H1 (cell line): Measurements from ENCODE around the gene TRAPPC13. TPM values are rescaled to one million over a fixed set of nuclear protein-coding genes. Genes with fewer than 3 reads are reported as not detected.

ENCODE experiments used
- CTCF ChIA-PET: fragments of 300-600 bp; sonication (Branson Sonifier 250); formaldehyde crosslinking; loops from one replicate; lab custom pipeline; 2021; ENCODE audit not compliant: partially characterized antibody; lab: Charles Lee
- POLR2A ChIA-PET: fragments of 300-600 bp; sonication (Branson Sonifier 250); formaldehyde crosslinking; loops from one replicate; lab custom pipeline; 2021; ENCODE audit warnings: inconsistent platforms; ENCODE audit not compliant: partially characterized antibody; lab: Charles Lee
- DNase-seq, 2 experiments: peaks; one replicate each; pipeline versions ENCODE4 v3.0.0 to v3.0.0-alpha.2; 2010 to 2022; ENCODE audit warnings: low spot score in 2 of 2, low read depth in 1 of 2, mixed read lengths in 1 of 2
- FAIRE-seq: peaks from 2 replicates; lab custom pipeline; 2011; peaks lifted over from hg19 to GRCh38; lab: Jason Lieb, UNC
- H2AFZ ChIP-seq: 2 replicates; pipeline ENCODE4 v1.8.1; 2012; ENCODE audit warnings: low read length, inconsistent platforms
- H2AK5ac ChIP-seq: 2 replicates; pipeline ENCODE4 v1.6.1; 2013; ENCODE audit warnings: low read depth, low read length
- H2BK120ac ChIP-seq: replicated peaks from 2 replicates; pipeline ENCODE3; 2013; ENCODE audit warnings: low read depth, low read length, inconsistent platforms
- H2BK12ac ChIP-seq: 2 replicates; pipeline ENCODE4 v1.6.1; 2013; ENCODE audit warnings: low read depth, low read length
- H2BK15ac ChIP-seq: 2 replicates; pipeline ENCODE4 v1.6.1; 2013; ENCODE audit warnings: low read length
- H2BK20ac ChIP-seq: 2 replicates; pipeline ENCODE4 v1.6.1; 2013; ENCODE audit warnings: low read length
- H2BK5ac ChIP-seq: 2 replicates; pipeline ENCODE4 v1.6.1; 2013; ENCODE audit warnings: low read depth, low read length
- H3K14ac ChIP-seq: 2 replicates; pipeline ENCODE4 v1.6.1; 2013; ENCODE audit warnings: inconsistent platforms; ENCODE audit not compliant: insufficient read length
- H3K18ac ChIP-seq: 2 replicates; pipeline ENCODE4 v1.6.1; 2013; ENCODE audit warnings: low read length; ENCODE audit errors: extremely low read depth
- H3K23ac ChIP-seq: 2 replicates; pipeline ENCODE4 v1.6.1; 2013; ENCODE audit warnings: inconsistent platforms; ENCODE audit not compliant: insufficient read length
- H3K23me2 ChIP-seq: 2 replicates; pipeline ENCODE4 v1.6.1; 2013; ENCODE audit warnings: low read depth, low read length
- H3K27ac ChIP-seq: 2 replicates; pipeline ENCODE4 v1.6.1; 2011; ENCODE audit warnings: low read depth, low read length, inconsistent platforms
- H3K27me3 ChIP-seq, 4 experiments: replicated peaks in 1 of 4; 1 replicate in 1 of 4; 2 replicates in 3 of 4; pipeline versions ENCODE4 v1.6.1 to v1.8.1; 2011 to 2013; ENCODE audit warnings: low read length in 3 of 4, mild to moderate bottlenecking in 3 of 4, inconsistent platforms in 2 of 4, mixed read lengths in 2 of 4, moderate library complexity in 1 of 4; ENCODE audit not compliant: control insufficient read depth in 3 of 4, insufficient read depth in 3 of 4; ENCODE audit errors: extremely low read depth in 1 of 4
- H3K36me3 ChIP-seq, 4 experiments: 2 replicates each; pipeline versions ENCODE4 v1.6.1 to v1.8.1; 2011 to 2013; ENCODE audit warnings: mild to moderate bottlenecking in 4 of 4, low read length in 3 of 4, moderate library complexity in 2 of 4, control low read depth in 1 of 4, inconsistent platforms in 1 of 4; ENCODE audit not compliant: insufficient read depth in 4 of 4, control insufficient read depth in 2 of 4
- H3K4ac ChIP-seq: replicated peaks from 2 replicates; pipeline ENCODE3; 2013; ENCODE audit warnings: low read length, low read depth, mixed read lengths, inconsistent platforms; ENCODE audit not compliant: insufficient read length
- H3K4me1 ChIP-seq, 4 experiments: replicated peaks in 1 of 4; 1 replicate in 1 of 4; 2 replicates in 3 of 4; pipeline versions ENCODE4 v1.6.1 to v1.8.1; 2011 to 2013; ENCODE audit warnings: low read length in 3 of 4, inconsistent platforms in 2 of 4, mixed read lengths in 1 of 4; ENCODE audit not compliant: insufficient read depth in 4 of 4, control insufficient read depth in 3 of 4
- H3K4me2 ChIP-seq, 2 experiments: 2 replicates each; pipeline versions ENCODE4 v1.6.1 to v1.8.1; 2011 to 2013; ENCODE audit warnings: low read depth in 2 of 2, low read length in 2 of 2, control low read depth in 1 of 2, inconsistent platforms in 1 of 2, mild to moderate bottlenecking in 1 of 2; ENCODE audit not compliant: insufficient read depth in 1 of 2
- H3K4me3 ChIP-seq, 4 experiments: fragments of 200-600, 300-600 bp in 1 of 4; sonication (generic), shearing (Covaris generic), sonication (Bioruptor Twin) in 1 of 4; 2 replicates each; pipeline versions ENCODE4 v1.5.1 to v1.8.1; 2011 to 2016; ENCODE audit warnings: low read length in 4 of 4, low read depth in 3 of 4, control low read depth in 2 of 4, inconsistent platforms in 2 of 4, mild to moderate bottlenecking in 2 of 4, mixed read lengths in 1 of 4, moderate library complexity in 1 of 4; ENCODE audit not compliant: insufficient read depth in 2 of 4; ENCODE audit errors: extremely low read depth in 1 of 4
- H3K56ac ChIP-seq: replicated peaks from 2 replicates; pipeline ENCODE3; 2013; ENCODE audit warnings: low read depth, mild to moderate bottlenecking, mixed read lengths, low read length, inconsistent platforms; ENCODE audit not compliant: insufficient read length
- H3K79me1 ChIP-seq: 2 replicates; pipeline ENCODE4 v1.6.1; 2013; ENCODE audit warnings: low read depth, low read length, control low read depth
- H3K79me2 ChIP-seq, 2 experiments: 2 replicates each; pipeline versions ENCODE4 v1.6.1 to v1.8.1; 2012 to 2013; ENCODE audit warnings: low read length in 2 of 2, mild to moderate bottlenecking in 2 of 2, inconsistent platforms in 1 of 2; ENCODE audit not compliant: insufficient read depth in 2 of 2, control insufficient read depth in 1 of 2
- H3K9ac ChIP-seq, 4 experiments: replicated peaks in 1 of 4; 1 replicate in 1 of 4; 2 replicates in 3 of 4; pipeline versions ENCODE4 v1.6.1 to v1.8.1; 2011 to 2013; ENCODE audit warnings: low read depth in 3 of 4, low read length in 3 of 4, control low read depth in 2 of 4, mild to moderate bottlenecking in 2 of 4, moderate library complexity in 2 of 4, inconsistent platforms in 1 of 4; ENCODE audit errors: extremely low read depth in 1 of 4
- H3K9me3 ChIP-seq, 2 experiments: 2 replicates each; pipeline versions ENCODE4 v1.6.1 to v1.8.1; 2012 to 2013; ENCODE audit warnings: mild to moderate bottlenecking in 2 of 2, moderate library complexity in 2 of 2, control low read depth in 1 of 2, inconsistent platforms in 1 of 2, low read depth in 1 of 2, low read length in 1 of 2, mixed read lengths in 1 of 2; ENCODE audit not compliant: insufficient read depth in 2 of 2
- H4K20me1 ChIP-seq, 2 experiments: replicated peaks in 1 of 2; 2 replicates each; pipeline versions ENCODE3 to v1.8.1; 2011 to 2013; ENCODE audit warnings: inconsistent platforms in 2 of 2, low read length in 2 of 2, mild to moderate bottlenecking in 1 of 2; ENCODE audit not compliant: insufficient read depth in 2 of 2, control insufficient read depth in 1 of 2
- H4K5ac ChIP-seq: 2 replicates; pipeline ENCODE4 v1.6.1; 2013; ENCODE audit warnings: low read length, low read depth, mixed read lengths, inconsistent platforms; ENCODE audit not compliant: insufficient read length
- H4K8ac ChIP-seq: 2 replicates; pipeline ENCODE4 v1.8.0; 2013; ENCODE audit warnings: mild to moderate bottlenecking, moderate library complexity, low read length, inconsistent platforms; ENCODE audit not compliant: insufficient read depth; ENCODE audit errors: extremely low read depth
- H4K91ac ChIP-seq: replicated peaks from 2 replicates; pipeline ENCODE3; 2013; ENCODE audit warnings: low read length, mixed read lengths, inconsistent platforms; ENCODE audit not compliant: insufficient read length
- ATF2 ChIP-seq: IDR thresholded peaks from 2 replicates; pipeline ENCODE4 v1.6.1; 2012; ENCODE audit warnings: low read length, inconsistent platforms
- CTBP2 ChIP-seq: IDR thresholded peaks from 2 replicates; pipeline ENCODE4 v1.7.0; 2011; ENCODE audit warnings: borderline replicate concordance, mild to moderate bottlenecking, moderate library complexity, mixed read lengths, low read length; ENCODE audit not compliant: insufficient read depth, insufficient read length
- E2F6 ChIP-seq: IDR thresholded peaks from 2 replicates; pipeline ENCODE4 v1.6.1; 2012; ENCODE audit warnings: inconsistent platforms
- HDAC2 ChIP-seq, 2 experiments: fragments of 300-600 bp in 1 of 2; sonication (generic) in 1 of 2; IDR thresholded peaks; 2 replicates each; pipeline ENCODE4 v1.6.1; 2011 to 2012; ENCODE audit warnings: low read depth in 2 of 2, low read length in 2 of 2, mild to moderate bottlenecking in 2 of 2, moderate library complexity in 2 of 2, borderline replicate concordance in 1 of 2, inconsistent platforms in 1 of 2
- NANOG ChIP-seq: IDR thresholded peaks from 2 replicates; pipeline ENCODE4 v1.6.1; 2011; ENCODE audit warnings: low read length, low read depth, mild to moderate bottlenecking, inconsistent platforms; ENCODE audit not compliant: insufficient read depth, poor library complexity, severe bottlenecking
- PHF8 ChIP-seq: fragments of 200-600 bp; sonication (generic); conservative IDR thresholded peaks from 2 replicates; pipeline ENCODE4 v1.7.1; 2012; ENCODE audit warnings: low read depth, mild to moderate bottlenecking, inconsistent platforms, low read length, moderate library complexity
- RFX5 ChIP-seq: IDR thresholded peaks from 2 replicates; pipeline ENCODE4 v1.6.1; 2011; ENCODE audit warnings: low read depth, low read length, improper control_type of control experiment, borderline replicate concordance
- SAP30 ChIP-seq: fragments of 300-600 bp; sonication (generic); IDR thresholded peaks from 2 replicates; pipeline ENCODE4 v1.7.1; 2012; ENCODE audit warnings: low read length, moderate library complexity, mild to moderate bottlenecking, inconsistent platforms; ENCODE audit not compliant: insufficient read depth, insufficient replicate concordance
- SP4 ChIP-seq: IDR thresholded peaks from 2 replicates; pipeline ENCODE4 v1.6.1; 2012; ENCODE audit warnings: low read length, inconsistent platforms
- SRF ChIP-seq: IDR thresholded peaks from 2 replicates; pipeline ENCODE4 v1.6.1; 2011; ENCODE audit warnings: mild to moderate bottlenecking, low read depth, low read length, moderate library complexity
- TCF12 ChIP-seq: IDR thresholded peaks from 2 replicates; pipeline ENCODE4 v1.6.1; 2011; ENCODE audit warnings: low read depth, mild to moderate bottlenecking, low read length
- WGBS, 2 experiments: shearing (Covaris generic) in 1 of 2; methylation state at CpG; one replicate each; pipeline versions ENCODE4 v1.1.6 to v1.1.7; 2013 to 2015; ENCODE audit warnings: low lambda C conversion rate in 2 of 2, mixed read lengths in 2 of 2, inconsistent platforms in 1 of 2, low coverage in 1 of 2, missing lambda C conversion rate in 1 of 2; ENCODE audit not compliant: insufficient replicate concordance in 2 of 2, insufficient coverage in 1 of 2, insufficient read length in 1 of 2; ENCODE audit errors: extremely low coverage in 1 of 2, missing lambda C conversion rate in 1 of 2; 5-methylcytosine and 5-hydroxymethylcytosine counted together
- polyA plus RNA-seq, 7 experiments: library from polyadenylated mRNA; depleted of rRNA in 3 of 7; stranded (reverse) in 5 of 7; unstranded in 2 of 7; fragments of >200 nt in 5 of 7; fragments of 200-250 nt in 2 of 7; gene quantifications; 1 replicate in 5 of 7; 2 replicates in 1 of 7; 4 replicates in 1 of 7; pipeline versions ENCODE4 v1.2.1 to v1.2.3, GENCODE V29; 2011 to 2013; ENCODE audit warnings: missing spikeins in 2 of 7, mixed read lengths in 2 of 7
- total RNA-seq: library from RNA; stranded (reverse); fragmentation: NEBNext Ultra II Directional; extraction: Animal tissue kit (Norgen Biotek cat#: 25700); gene quantifications from 2 replicates; pipeline ENCODE4 v1.2.1, GENCODE V29; 2021

TRAPPC13 gene
- total and polyA plus RNA-seq, 2 of the 8 experiments (the other 6 are each of a cell fraction or from before 2014, with no cell fraction given): 6.3 to 16.8 TPM

- no peaks in the 10 kb centered on the region for H3K27me3 ChIP-seq
- H3K14ac ChIP-seq: no peak overlapping the region
- H3K4ac ChIP-seq: no peak overlapping the region
- no peaks in the 10 kb centered on the region for H3K9me3 ChIP-seq
- no peaks in the 10 kb centered on the region for H4K20me1 ChIP-seq
- H3K79me1 ChIP-seq: no peaks in the 10 kb centered on the region
- H2BK15ac ChIP-seq: no peak overlapping the region
- no peak overlapping the region for H2AFZ ChIP-seq
- FAIRE-seq: no peak
- H3K56ac ChIP-seq: no peak overlapping the region
- peaks cover 0 to 58% (median 18%) of the 10 kb centered on the region in 4 experiments; a peak in 7 of 8 replicates for H3K36me3 ChIP-seq
- ChIA-PET CTCF (no interaction called here), POLR2A (interaction anchor here (1.0 to 1.3 kb wide), 2 partner anchors 9 to 26 kb away, joined by 3 read pairs; partner anchors contain the start of genes CENPK and PPWD1)
- DNase-seq: no peak
- no peak overlapping the region for H3K27ac ChIP-seq
- no peaks in the 10 kb centered on the region for H3K79me2 ChIP-seq
- no peak overlapping the region for H3K23ac ChIP-seq
- H4K5ac ChIP-seq: no peak overlapping the region
- H4K91ac ChIP-seq: no peak overlapping the region
- 84% methylated on average over 2 of the region's 2 CpGs; no CpG with 5 or more reads in 1 of the 2 experiments for WGBS, 2 experiments
- H2BK12ac ChIP-seq: no peak overlapping the region
- H3K23me2 ChIP-seq: no peaks in the 10 kb centered on the region
- no peak overlapping the region for H2BK120ac ChIP-seq
- H2BK5ac ChIP-seq: no peak overlapping the region
- H3K4me3 ChIP-seq: no peak overlapping the region
- H3K18ac ChIP-seq: no peak overlapping the region
- H4K8ac ChIP-seq: no peak overlapping the region
- H3K4me2 ChIP-seq: no peak overlapping the region
- H3K9ac ChIP-seq: no peak overlapping the region
- H2BK20ac ChIP-seq: no peak overlapping the region
- H3K4me1 ChIP-seq: no peaks in the 10 kb centered on the region
- H2AK5ac ChIP-seq: no peak overlapping the region
- TF ChIP-seq NANOG (no peak), ATF2 (no peak), HDAC2 (IDR thresholded peaks at IDR 0.05; ENCODE audit: borderline replicate concordance in 1 of 2, low read depth in 2 of 2, low read length in 2 of 2) (no peak), E2F6 (no peak), SP4 (no peak), CTBP2 (no peak), RFX5 (no peak), SAP30 (no peak), TCF12 (no peak), SRF (no peak), PHF8 (no peak)
Observed at GRCh38 chr5:65588694-65589093, 36.1 kb upstream of the TRAPPC13 start.
